ENCODE results near the gene PARD3B. TPM values are rescaled to one million over a fixed set of nuclear protein-coding genes. Genes with fewer than 3 reads are reported as not detected.

Gene PARD3B
- total RNA-seq, 1 experiment from 2014 or later, result 6.4 TPM

DNA sequence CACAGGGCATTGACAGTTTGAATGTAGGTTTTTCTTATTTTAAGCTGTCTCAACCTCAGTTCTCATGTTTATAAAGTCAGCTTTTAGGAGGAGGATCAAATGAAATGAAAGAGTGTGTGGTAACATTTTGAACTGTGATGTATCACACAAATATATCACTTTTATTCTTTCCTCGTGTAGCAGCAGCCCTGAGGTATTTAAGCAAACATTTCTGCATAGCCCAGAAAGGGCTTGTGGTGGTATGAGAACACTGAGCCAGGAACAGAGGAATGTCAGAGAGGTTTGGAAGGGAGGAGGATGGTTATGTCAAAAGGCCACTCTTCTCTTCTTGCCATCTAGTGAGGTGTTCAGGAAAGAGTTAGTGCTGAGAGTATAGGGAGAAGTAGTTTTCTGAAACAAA, 150.2 kb downstream of the PARD3B start:
- H3K4me3 Mint-ChIP-seq, result no peak overlapping the region
- Histone ChIP-seq H2BK5ac (ENCODE audit: insufficient read length, low read length) (no peak overlapping the region), H3K27ac (ENCODE audit: insufficient read length, low read depth, low read length) (no peak overlapping the region), H3K79me1 (ENCODE audit: insufficient read depth, low read depth, low read length, poor library complexity, severe bottlenecking) (no peaks in the 10 kb centered on the region), H3K56ac (ENCODE audit: insufficient read length, low read depth, low read length) (no peak overlapping the region), H4K5ac (ENCODE audit: insufficient read length, low read depth, low read length) (no peak overlapping the region), H2BK15ac (ENCODE audit: low read depth, low read length) (no peak overlapping the region), H4K8ac (replicated peaks; ENCODE audit: insufficient read length, low read depth, low read length) (no peak overlapping the region), H3K4me2 (ENCODE audit: insufficient read depth, insufficient read length, low read length) (no peak overlapping the region), H3T11ph (ENCODE audit: low read length) (no peak overlapping the region), H2BK20ac (ENCODE audit: low read depth, low read length, poor library complexity, severe bottlenecking) (no peak overlapping the region), H3K14ac (ENCODE audit: insufficient read depth, low read length) (no peak overlapping the region), H2AK5ac (ENCODE audit: insufficient read length, low read length) (no peak overlapping the region), H3K79me2 (ENCODE audit: insufficient read depth, low read length) (no peaks in the 10 kb centered on the region), H3K23me2 (ENCODE audit: insufficient read length, low read depth, low read length, poor library complexity, severe bottlenecking) (no peaks in the 10 kb centered on the region), H3K23ac (ENCODE audit: insufficient read length, low read depth, low read length) (no peak overlapping the region), H4K20me1 (ENCODE audit: control insufficient read depth, insufficient read depth, insufficient read length) (no peaks in the 10 kb centered on the region), H3K27me3 (ENCODE audit: insufficient read depth, low read length) (no peaks in the 10 kb centered on the region), H3K9ac (ENCODE audit: extremely low read depth, insufficient read length, low read length) (no peak overlapping the region), H2BK12ac (ENCODE audit: insufficient read length, low read depth, low read length) (no peak overlapping the region), H3K4me1 (ENCODE audit: insufficient read depth, low read length) (no peaks in the 10 kb centered on the region), H3K18ac (ENCODE audit: insufficient read length, low read depth, low read length) (no peak overlapping the region), H3K9me3 (ENCODE audit: control insufficient read depth, low read depth, low read length) (no peaks in the 10 kb centered on the region), H2BK120ac (ENCODE audit: low read depth, low read length, poor library complexity, severe bottlenecking) (no peak overlapping the region), H2AFZ (ENCODE audit: low read length) (no peak overlapping the region), H3K4ac (ENCODE audit: low read depth, low read length) (no peak overlapping the region), H4K91ac (ENCODE audit: insufficient read length, low read depth, low read length) (no peak overlapping the region)
- no peak overlapping the region; a peak in 1 of 7 replicates for H3K27ac Mint-ChIP-seq
- no CpG with 5 or more reads among the region's 1 CpG for WGBS (ENCODE audit: extremely low coverage, insufficient read length, low lambda C conversion rate)
- H3K27me3 Mint-ChIP-seq (ENCODE audit: low read depth), result no peaks in the 10 kb centered on the region
- no peaks in the 10 kb centered on the region for H3K36me3 Mint-ChIP-seq (ENCODE audit: insufficient read depth in 1 of 3, low read depth in 3 of 3)
- TF ChIP-seq, protein P1, sequence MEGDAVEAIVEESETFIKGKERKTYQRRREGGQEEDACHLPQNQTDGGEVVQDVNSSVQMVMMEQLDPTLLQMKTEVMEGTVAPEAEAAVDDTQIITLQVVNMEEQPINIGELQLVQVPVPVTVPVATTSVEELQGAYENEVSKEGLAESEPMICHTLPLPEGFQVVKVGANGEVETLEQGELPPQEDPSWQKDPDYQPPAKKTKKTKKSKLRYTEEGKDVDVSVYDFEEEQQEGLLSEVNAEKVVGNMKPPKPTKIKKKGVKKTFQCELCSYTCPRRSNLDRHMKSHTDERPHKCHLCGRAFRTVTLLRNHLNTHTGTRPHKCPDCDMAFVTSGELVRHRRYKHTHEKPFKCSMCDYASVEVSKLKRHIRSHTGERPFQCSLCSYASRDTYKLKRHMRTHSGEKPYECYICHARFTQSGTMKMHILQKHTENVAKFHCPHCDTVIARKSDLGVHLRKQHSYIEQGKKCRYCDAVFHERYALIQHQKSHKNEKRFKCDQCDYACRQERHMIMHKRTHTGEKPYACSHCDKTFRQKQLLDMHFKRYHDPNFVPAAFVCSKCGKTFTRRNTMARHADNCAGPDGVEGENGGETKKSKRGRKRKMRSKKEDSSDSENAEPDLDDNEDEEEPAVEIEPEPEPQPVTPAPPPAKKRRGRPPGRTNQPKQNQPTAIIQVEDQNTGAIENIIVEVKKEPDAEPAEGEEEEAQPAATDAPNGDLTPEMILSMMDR (conservative IDR thresholded peaks at IDR 0.05), result no peak
- H3K9me3 Mint-ChIP-seq, result no peaks in the 10 kb centered on the region
- no peak for DNase-seq
- no peaks in the 10 kb centered on the region for H3K4me1 Mint-ChIP-seq

Data from H9 (cell line).